Neuronal stem cell (in vitro differentiated cells): ENCODE data around the gene HTR3A. TPM values are rescaled to one million over a fixed set of nuclear protein-coding genes. Genes with fewer than 3 reads are reported as not detected.

Experiments used
- DNase-seq: peaks from one replicate; pipeline ENCODE4 v3.0.0-alpha.2; 2013; ENCODE audit warnings: low spot score
- H2AFZ ChIP-seq: one replicate; pipeline ENCODE4 v1.6.1; 2013; ENCODE audit warnings: mild to moderate bottlenecking, low read length, inconsistent platforms
- H2AK5ac ChIP-seq: 2 replicates; pipeline ENCODE4 v1.6.1; 2013; ENCODE audit warnings: low read depth, mild to moderate bottlenecking, inconsistent platforms, low read length, moderate library complexity, mixed read lengths
- H2BK120ac ChIP-seq: 2 replicates; pipeline ENCODE4 v1.6.1; 2013; ENCODE audit warnings: low read depth, mild to moderate bottlenecking, inconsistent platforms, low read length, moderate library complexity, mixed read lengths
- H2BK12ac ChIP-seq: one replicate; pipeline ENCODE4 v1.6.1; 2013; ENCODE audit warnings: low read length, inconsistent platforms
- H2BK15ac ChIP-seq: 2 replicates; pipeline ENCODE4 v1.6.1; 2013; ENCODE audit warnings: mild to moderate bottlenecking, low read length, inconsistent platforms, mixed read lengths
- H2BK5ac ChIP-seq: one replicate; pipeline ENCODE4 v1.6.1; 2013; ENCODE audit warnings: inconsistent platforms, mild to moderate bottlenecking, low read length, moderate library complexity
- H3K14ac ChIP-seq: one replicate; pipeline ENCODE4 v1.6.1; 2013; ENCODE audit warnings: low read length, inconsistent platforms
- H3K18ac ChIP-seq: 2 replicates; pipeline ENCODE4 v1.6.1; 2013; ENCODE audit warnings: low read length, inconsistent platforms
- H3K23ac ChIP-seq: 2 replicates; pipeline ENCODE4 v1.6.1; 2013; ENCODE audit warnings: low read depth, mild to moderate bottlenecking, mixed read lengths, low read length, inconsistent platforms; ENCODE audit not compliant: poor library complexity
- H3K27ac ChIP-seq: replicated peaks from 3 replicates; pipeline ENCODE4 v1.5.1; 2013; ENCODE audit warnings: low read length, inconsistent platforms
- H3K27me3 ChIP-seq, 3 experiments: 2 replicates each; pipeline ENCODE4 v1.6.1; 2013; ENCODE audit warnings: low read length in 3 of 3, mild to moderate bottlenecking in 2 of 3, inconsistent platforms in 1 of 3, low read depth in 1 of 3, mixed read lengths in 1 of 3, moderate library complexity in 1 of 3; ENCODE audit not compliant: control insufficient read depth in 3 of 3, insufficient read depth in 3 of 3
- H3K36me3 ChIP-seq, 2 donors: replicated peaks in 1 of 2; 2 replicates each; pipeline ENCODE4 v1.6.1; 2013; ENCODE audit warnings: low read length in 2 of 2; ENCODE audit not compliant: control insufficient read depth in 2 of 2, insufficient read depth in 2 of 2
- H3K4ac ChIP-seq: 2 replicates; pipeline ENCODE4 v1.6.1; 2013; ENCODE audit warnings: inconsistent platforms, mild to moderate bottlenecking, low read length, moderate library complexity
- H3K4me1 ChIP-seq, 2 donors: 1 replicate in 1 of 2; 2 replicates in 1 of 2; pipeline ENCODE4 v1.6.1; 2013; ENCODE audit warnings: low read length in 2 of 2, low read depth in 1 of 2; ENCODE audit not compliant: control insufficient read depth in 2 of 2, insufficient read depth in 1 of 2
- H3K4me2 ChIP-seq: one replicate; pipeline ENCODE4 v1.6.1; 2013; ENCODE audit warnings: mild to moderate bottlenecking, low read length, inconsistent platforms; ENCODE audit not compliant: insufficient read depth, poor library complexity, severe bottlenecking
- H3K4me3 ChIP-seq, 2 donors: 2 replicates each; pipeline ENCODE4 v1.5.1; 2013; ENCODE audit warnings: low read length in 2 of 2, mild to moderate bottlenecking in 2 of 2, inconsistent platforms in 1 of 2, moderate library complexity in 1 of 2
- H3K79me1 ChIP-seq: one replicate; pipeline ENCODE4 v1.6.1; 2013; ENCODE audit warnings: low read depth, mild to moderate bottlenecking, inconsistent platforms, low read length, moderate library complexity
- H3K9ac ChIP-seq: one replicate; pipeline ENCODE4 v1.6.1; 2013; ENCODE audit warnings: mild to moderate bottlenecking, low read depth, low read length, inconsistent platforms; ENCODE audit not compliant: poor library complexity
- H3K9me3 ChIP-seq, 2 donors: replicated peaks in 1 of 2; 2 replicates each; pipeline versions ENCODE3 to v1.6.1; 2013; ENCODE audit warnings: low read length in 2 of 2, mild to moderate bottlenecking in 2 of 2, inconsistent platforms in 1 of 2, low read depth in 1 of 2, mixed read lengths in 1 of 2, moderate library complexity in 1 of 2; ENCODE audit not compliant: control insufficient read depth in 2 of 2, insufficient read depth in 1 of 2
- H4K8ac ChIP-seq: one replicate; pipeline ENCODE4 v1.6.1; 2013; ENCODE audit warnings: low read depth, mild to moderate bottlenecking, inconsistent platforms, low read length, moderate library complexity
- H4K91ac ChIP-seq: one replicate; pipeline ENCODE4 v1.6.1; 2013; ENCODE audit warnings: low read length, low read depth, mild to moderate bottlenecking, inconsistent platforms; ENCODE audit not compliant: poor library complexity
- WGBS, 2 donors: extraction: QIAGEN DNeasy Blood & Tissue Kit; methylation state at CpG; one replicate each; pipeline ENCODE4 v1.1.7; 2013; ENCODE audit warnings: missing lambda C conversion rate in 2 of 2, mixed read lengths in 1 of 2; ENCODE audit not compliant: insufficient read length in 2 of 2, insufficient replicate concordance in 1 of 2; ENCODE audit errors: extremely low coverage in 2 of 2; 5-methylcytosine and 5-hydroxymethylcytosine counted together
- polyA plus RNA-seq, 2 experiments: library from polyadenylated mRNA; stranded (reverse); fragments of 200-250 nt; gene quantifications; one replicate each; pipeline ENCODE4 v1.2.3, GENCODE V29; 2013

The HTR3A gene
- polyA plus RNA-seq (2013, experiment 1 of 2): 0.21 TPM
- polyA plus RNA-seq (2013, experiment 2 of 2): 0.18 TPM

GRCh38 chr11:113974741-113975470 lies at the start of gene HTR3A:
Gene HTR3A (plus strand): TSS chr11:113975108. CDS start chr11:113975326, 218 bp downstream.
- Histone ChIP-seq H3K27me3 (peaks cover 0 to 42% (median 0%) of the 10 kb centered on the region in 3 experiments), H2BK5ac (no peak within 1 kb of the TSS), H3K4ac (no peak within 1 kb of the TSS), H2AFZ (peak within 1 kb of the TSS; percentile 39), H3K27ac (no peak within 1 kb of the TSS), H2BK120ac (no peak within 1 kb of the TSS), H2AK5ac (no peak within 1 kb of the TSS), H3K4me1 (peaks cover 2 to 11% of the 10 kb centered on the region in 2 donors), H3K4me3 (no peak within 1 kb of the TSS), H3K14ac (peak within 1 kb of the TSS; percentile 39), H3K9ac (no peak within 1 kb of the TSS), H3K79me1 (no peaks in the 10 kb centered on the region), H4K8ac (no peak within 1 kb of the TSS), H3K4me2 (peak within 1 kb of the TSS; percentile 66), H3K9me3 (no peaks in the 10 kb centered on the region), H4K91ac (no peak within 1 kb of the TSS), H3K36me3 (no peaks in the 10 kb centered on the region), H3K23ac (no peak within 1 kb of the TSS), H2BK12ac (peak within 1 kb of the TSS; percentile 64), H2BK15ac (no peak within 1 kb of the TSS), H3K18ac (peak within 1 kb of the TSS; percentile 86)
- WGBS, 2 donors: no CpG with 5 or more reads among the region's 12 CpGs
- DNase-seq: peak; percentile 49

DNA sequence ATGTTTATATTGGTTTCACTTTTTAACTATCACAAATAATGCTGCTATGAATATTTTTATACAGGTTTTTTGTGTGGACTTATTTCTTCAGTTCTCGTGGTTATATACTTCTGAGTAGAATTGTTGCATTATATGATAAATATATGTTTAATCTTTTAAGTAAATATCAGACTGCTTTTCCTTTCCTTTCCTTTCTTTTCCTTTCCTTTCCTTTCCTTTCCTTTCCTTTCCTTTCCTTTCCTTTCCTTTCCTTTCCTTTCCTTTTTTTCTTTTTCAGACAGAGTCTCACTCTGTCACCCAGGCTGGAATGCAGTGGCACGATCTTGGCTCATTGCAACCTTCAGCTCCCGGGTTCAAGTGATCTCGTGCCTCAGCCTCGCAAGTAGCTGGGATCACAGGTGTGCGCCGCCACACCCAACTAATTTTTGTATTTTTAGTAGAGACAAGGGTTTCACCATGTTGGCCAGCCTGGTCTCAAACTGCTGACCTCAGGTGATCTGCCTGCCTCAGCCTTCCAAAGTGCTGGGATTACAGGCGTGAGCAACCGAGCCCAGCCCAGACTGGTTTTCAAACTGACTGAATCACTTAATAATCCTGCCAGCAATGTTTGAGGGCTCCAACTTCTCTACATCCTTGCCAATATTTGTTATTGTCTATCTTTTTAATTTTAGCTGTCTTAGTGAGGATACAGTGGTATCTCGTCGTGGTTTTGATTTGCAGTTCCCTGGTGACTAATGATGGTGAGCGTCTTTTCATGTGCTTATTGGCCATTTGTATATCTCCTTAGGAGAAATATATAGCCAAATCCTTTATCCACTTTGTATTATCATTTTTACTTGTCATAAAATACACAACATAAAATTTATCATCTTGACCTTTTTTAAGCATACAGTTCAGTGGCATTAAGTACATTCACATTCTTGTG lies 48.4 kb upstream of the HTR3A start:
- no CpG with 5 or more reads among the region's 12 CpGs for WGBS, 2 donors
- Histone ChIP-seq H3K27me3 (no peaks in the 10 kb centered on the region), H3K4me2 (no peak overlapping the region), H3K4me1 (no peaks in the 10 kb centered on the region), H3K27ac (no peak overlapping the region), H3K79me1 (no peaks in the 10 kb centered on the region), H4K8ac (no peak overlapping the region), H2BK5ac (no peak overlapping the region), H2BK12ac (no peak overlapping the region), H3K36me3 (no peaks in the 10 kb centered on the region), H3K9me3 (no peaks in the 10 kb centered on the region), H2BK15ac (no peak overlapping the region), H4K91ac (no peak overlapping the region), H2AK5ac (no peak overlapping the region), H3K14ac (no peak overlapping the region), H2AFZ (no peak overlapping the region), H3K23ac (no peak overlapping the region), H3K18ac (no peak overlapping the region), H3K4ac (no peak overlapping the region), H3K9ac (no peak overlapping the region), H3K4me3 (no peak overlapping the region), H2BK120ac (no peak overlapping the region)
- DNase-seq: no peak

DNA sequence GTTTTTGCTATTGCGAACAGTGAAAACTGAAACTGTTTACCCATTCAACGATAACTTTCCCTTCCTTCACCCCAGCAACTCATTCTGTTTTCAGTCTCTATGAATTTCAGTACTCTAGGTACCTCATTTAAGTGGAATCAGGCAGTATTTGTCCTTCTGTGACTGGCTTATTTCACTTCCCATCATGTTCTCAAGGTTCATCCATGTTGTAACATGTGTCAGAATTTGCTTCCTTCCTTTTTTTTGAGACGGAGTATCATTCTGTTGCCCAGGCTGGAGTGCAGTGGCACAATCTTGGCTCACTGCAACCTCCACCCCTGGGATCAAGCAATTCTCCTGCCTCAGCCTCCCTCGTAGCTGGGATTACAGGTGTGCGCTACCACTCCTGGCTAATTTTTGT lies 46.6 kb upstream of the HTR3A start:
- Histone ChIP-seq H4K8ac (no peak overlapping the region), H2AK5ac (no peak overlapping the region), H3K4me1 (peaks cover 0 to 1% of the 10 kb centered on the region in 2 donors), H3K27me3 (peaks cover 0 to 8% (median 0%) of the 10 kb centered on the region in 3 experiments), H2BK12ac (no peak overlapping the region), H3K27ac (no peak overlapping the region), H2BK15ac (no peak overlapping the region), H4K91ac (no peak overlapping the region), H3K18ac (no peak overlapping the region), H3K9ac (no peak overlapping the region), H2AFZ (no peak overlapping the region), H2BK120ac (no peak overlapping the region), H2BK5ac (no peak overlapping the region), H3K4me3 (no peak overlapping the region), H3K23ac (no peak overlapping the region), H3K4me2 (no peak overlapping the region), H3K79me1 (no peaks in the 10 kb centered on the region), H3K14ac (no peak overlapping the region), H3K36me3 (no peaks in the 10 kb centered on the region), H3K4ac (no peak overlapping the region), H3K9me3 (no peaks in the 10 kb centered on the region)
- no peak for DNase-seq
- WGBS, 2 donors: no CpG with 5 or more reads among the region's 5 CpGs

- H2BK12ac ChIP-seq: no peak overlapping the region
- no peak overlapping the region for H3K9ac ChIP-seq
- no peak overlapping the region for H3K23ac ChIP-seq
- DNase-seq: no peak
- no peak overlapping the region for H2AK5ac ChIP-seq
- H3K4ac ChIP-seq: no peak overlapping the region
- no peaks in the 10 kb centered on the region for H3K36me3 ChIP-seq
- H2BK15ac ChIP-seq: no peak overlapping the region
- WGBS, 2 donors: no CpG with 5 or more reads among the region's 7 CpGs
- H4K8ac ChIP-seq: no peak overlapping the region
- no peak overlapping the region for H3K4me2 ChIP-seq
- no peak overlapping the region for H2AFZ ChIP-seq
- H2BK5ac ChIP-seq: no peak overlapping the region
- H2BK120ac ChIP-seq: no peak overlapping the region
- H3K9me3 ChIP-seq: no peaks in the 10 kb centered on the region
- peaks cover 0 to 1% of the 10 kb centered on the region in 2 donors for H3K4me1 ChIP-seq
- H3K18ac ChIP-seq: no peak overlapping the region
- H3K14ac ChIP-seq: no peak overlapping the region
- no peaks in the 10 kb centered on the region for H3K79me1 ChIP-seq
- H3K27me3 ChIP-seq: peaks cover 0 to 34% (median 0%) of the 10 kb centered on the region in 3 experiments
- H4K91ac ChIP-seq: no peak overlapping the region
- H3K4me3 ChIP-seq: no peak overlapping the region
- H3K27ac ChIP-seq: no peak overlapping the region
Observed at GRCh38 chr11:113932788-113933187, 42.1 kb upstream of the HTR3A start.
